A549 (cell line): ENCODE results near the gene PRIMPOL.

ENCODE experiments used
- CHD2 ChIP-seq: fragments of 150-350 bp; IDR thresholded peaks from 2 replicates; pipeline ENCODE4 v1.6.1; 2014; ENCODE audit warnings: low read length; ENCODE audit not compliant: partially characterized antibody
- CTCF ChIP-seq: fragments of >200 bp; sonication (Bioruptor Twin); formaldehyde crosslinking; IDR thresholded peaks from 3 replicates; pipeline ENCODE4 v1.5.1; 2016
- E2F6 ChIP-seq: IDR thresholded peaks from 2 replicates; pipeline ENCODE4 v1.6.1; 2012; ENCODE audit warnings: low read depth, borderline replicate concordance
- ELK1 ChIP-seq: fragments of 150-350 bp; IDR thresholded peaks from 2 replicates; pipeline ENCODE4 v1.6.1; 2014; ENCODE audit warnings: low read depth, mild to moderate bottlenecking, low read length
- EP300 ChIP-seq, 2 experiments: fragments of >200 bp; sonication (Bioruptor Twin); formaldehyde crosslinking; IDR thresholded peaks; 2 replicates in 1 of 2; 3 replicates in 1 of 2; pipeline ENCODE4 v1.6.1; 2016 to 2017
- HOXB5 ChIP-seq: fragments of 250-450 bp; sonication (Bioruptor Pico); IDR thresholded peaks from 2 replicates; pipeline ENCODE4 v1.5.0; 2020; ENCODE audit warnings: mild to moderate bottlenecking, moderate library complexity
- MAX ChIP-seq: IDR thresholded peaks from 2 replicates; pipeline ENCODE4 v1.6.1; 2012
- MYC ChIP-seq: IDR thresholded peaks from 2 replicates; pipeline ENCODE4 v1.6.1; 2012; ENCODE audit warnings: mild to moderate bottlenecking, inconsistent platforms, low read length, improper control_type of control experiment, borderline replicate concordance
- POLR2AphosphoS2 ChIP-seq: conservative IDR thresholded peaks from 2 replicates; pipeline ENCODE4 v1.6.1; 2012; ENCODE audit warnings: low read length, improper control_type of control experiment, inconsistent platforms
- REST ChIP-seq: fragments of 200-600 bp; sonication (generic); IDR thresholded peaks from 2 replicates; pipeline ENCODE4 v1.6.1; 2016; ENCODE audit warnings: antibody characterized with exemption, mild to moderate bottlenecking, moderate library complexity
- SMC3 ChIP-seq: fragments of >200 bp; sonication (Bioruptor Twin); formaldehyde crosslinking; IDR thresholded peaks from 3 replicates; pipeline ENCODE4 v1.6.1; 2018; ENCODE audit warnings: inconsistent platforms
- ZNF302 ChIP-seq: fragments of 250-450 bp; sonication (Bioruptor Pico); IDR thresholded peaks from 2 replicates; pipeline ENCODE4 v1.9.0; 2021; ENCODE audit warnings: inconsistent platforms, mild to moderate bottlenecking, moderate library complexity

GRCh38 chr4:184636897-184637296, 12.6 kb upstream of the PRIMPOL start:
- TF ChIP-seq ELK1: no peak
- TF ChIP-seq CTCF: no peak
- no peak for TF ChIP-seq HOXB5 (CRISPR knock-in tag)
- TF ChIP-seq SMC3: no peak
- TF ChIP-seq ZNF302: no peak
- no peak for TF ChIP-seq POLR2AphosphoS2
- no peak for TF ChIP-seq MAX
- TF ChIP-seq EP300 (IDR thresholded peaks at IDR 0.05): no peak
- TF ChIP-seq CHD2: no peak
- no peak for TF ChIP-seq E2F6
- no peak for TF ChIP-seq REST
- no peak for TF ChIP-seq MYC
